Left kidney (tissue), 8 donors: ENCODE data around the gene STK4. TPM values are rescaled to one million over a fixed set of nuclear protein-coding genes. Genes with fewer than 3 reads are reported as not detected.

Experiments used
- DNase-seq: peaks from one replicate; pipeline ENCODE4 v3.0.0-alpha.2; 2013
- long read RNA-seq, 8 donors: transcript quantifications; one replicate each; lab custom pipeline, GENCODE V29; 2026
- polyA plus RNA-seq: library from polyadenylated mRNA; unstranded; fragments of 120-200 nt; gene quantifications from one replicate; pipeline ENCODE4 v1.2.1, GENCODE V29; 2013; ENCODE audit not compliant: insufficient read length

Gene STK4
- 22.8 TPM for polyA plus RNA-seq
- long read RNA-seq, donor 1, full-length matches to known transcripts: 1 of 1 reads
- long read RNA-seq, donor 1, partial matches to known transcripts: 0 of 1 reads
- long read RNA-seq, donor 1, other reads (novel, unspliced or antisense): 0 of 1 reads
- long read RNA-seq, donor 2, full-length matches to known transcripts: 2 of 2 reads
- long read RNA-seq, donor 2, partial matches to known transcripts: 0 of 2 reads
- long read RNA-seq, donor 2, other reads (novel, unspliced or antisense): 0 of 2 reads
- long read RNA-seq, donor 3, full-length matches to known transcripts: 4 of 4 reads
- long read RNA-seq, donor 3, partial matches to known transcripts: 0 of 4 reads
- long read RNA-seq, donor 3, other reads (novel, unspliced or antisense): 0 of 4 reads
- long read RNA-seq, donor 4: 0 reads
- long read RNA-seq, donor 5: 0 reads
- long read RNA-seq, donor 6, full-length matches to known transcripts: 2 of 2 reads
- long read RNA-seq, donor 6, partial matches to known transcripts: 0 of 2 reads
- long read RNA-seq, donor 6, other reads (novel, unspliced or antisense): 0 of 2 reads
- long read RNA-seq, donor 7, full-length matches to known transcripts: 4 of 4 reads
- long read RNA-seq, donor 7, partial matches to known transcripts: 0 of 4 reads
- long read RNA-seq, donor 7, other reads (novel, unspliced or antisense): 0 of 4 reads
- long read RNA-seq, donor 8: 0 reads

- peak; percentile 94 for DNase-seq
Observed at GRCh38 chr20:44966030-44966961, at the start of gene STK4. Gene STK4, plus strand, starts transcription at chr20:44966512. Its CDS starts 57 bp downstream, at chr20:44966569.

DNA sequence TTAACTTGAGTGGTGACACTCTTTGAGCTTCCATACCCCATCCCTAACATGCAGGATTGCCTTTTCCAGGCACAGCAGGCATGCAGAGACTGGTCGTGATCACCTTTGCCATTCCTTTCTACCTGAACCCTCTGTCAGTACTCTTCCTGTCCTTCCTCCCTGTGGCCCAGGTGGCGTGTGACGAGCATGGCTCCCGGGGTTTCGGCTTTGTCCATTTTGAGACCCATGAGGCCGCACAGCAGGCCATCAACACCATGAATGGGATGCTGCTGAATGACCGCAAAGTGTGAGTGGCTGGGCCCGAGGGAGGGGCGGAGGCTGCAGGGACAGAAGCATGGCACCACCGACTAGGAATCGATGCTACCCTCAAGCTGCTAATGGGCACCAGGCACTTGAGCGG, 49.7 kb upstream of the STK4 start:
- DNase-seq: no peak

DNA sequence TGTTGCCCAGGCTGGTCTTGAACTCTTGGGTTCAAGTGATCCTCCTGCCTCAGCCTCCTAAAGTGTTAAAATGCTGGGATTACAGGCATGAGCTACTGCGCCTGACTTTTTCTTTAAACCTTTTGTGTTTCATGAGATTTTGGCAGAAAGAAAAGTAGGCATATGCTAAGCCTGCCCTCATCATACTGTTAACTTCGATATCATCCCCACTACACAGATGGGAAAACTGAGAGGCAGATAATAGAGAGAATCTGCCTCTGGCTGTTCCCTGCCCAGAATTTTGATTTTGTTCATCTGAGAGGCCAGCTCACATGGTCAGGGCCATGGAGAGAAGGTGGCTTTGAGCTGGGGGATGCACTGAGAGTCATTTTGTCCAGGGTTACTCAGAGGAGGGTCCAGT, 48.9 kb upstream of the STK4 start:
- no peak for DNase-seq

DNA sequence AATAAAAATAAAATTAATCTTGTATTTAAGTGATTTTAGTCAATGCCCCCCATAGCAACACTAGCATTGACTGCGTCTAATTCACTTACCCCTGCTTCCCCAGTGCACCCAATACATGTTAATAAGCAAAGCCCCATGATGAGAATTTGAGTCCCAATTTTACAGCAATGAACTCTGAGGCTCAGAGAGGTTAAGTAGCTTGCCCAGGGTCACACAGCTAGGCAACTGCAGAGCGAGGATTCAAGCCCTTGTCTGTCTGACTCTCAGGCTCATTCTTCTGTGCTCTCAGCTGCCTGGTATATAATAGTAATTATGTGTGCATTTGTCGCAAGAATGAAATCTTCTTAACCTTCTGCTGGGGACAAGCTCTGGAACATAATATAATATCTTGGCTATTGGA, 48.0 kb upstream of the STK4 start:
- DNase-seq: no peak

GRCh38 chr20:44918761-44919160, 47.6 kb upstream of the STK4 start:
- DNase-seq: no peak

- no peak for DNase-seq
Observed at GRCh38 chr20:44921447-44921846, 44.9 kb upstream of the STK4 start.

DNA sequence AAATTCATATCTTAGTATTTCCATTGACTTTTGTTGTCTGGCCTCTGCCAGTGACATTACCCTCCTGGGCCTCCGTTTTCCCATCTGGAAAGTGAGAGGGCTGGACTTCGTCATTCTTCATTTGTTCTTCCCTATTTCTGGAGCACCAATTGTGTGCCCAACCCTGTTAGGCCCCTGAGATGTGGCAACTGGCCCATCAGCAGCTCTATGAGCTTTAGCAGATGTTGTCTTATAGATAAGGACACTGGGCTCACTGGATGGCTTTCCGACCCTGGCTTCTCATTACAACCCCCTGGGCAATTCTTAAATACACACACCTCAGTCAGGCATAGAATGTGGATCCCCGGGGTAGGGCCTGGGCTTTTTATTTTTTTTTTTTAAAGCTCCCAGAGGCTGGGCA, 41.8 kb upstream of the STK4 start:
- DNase-seq: no peak

DNA sequence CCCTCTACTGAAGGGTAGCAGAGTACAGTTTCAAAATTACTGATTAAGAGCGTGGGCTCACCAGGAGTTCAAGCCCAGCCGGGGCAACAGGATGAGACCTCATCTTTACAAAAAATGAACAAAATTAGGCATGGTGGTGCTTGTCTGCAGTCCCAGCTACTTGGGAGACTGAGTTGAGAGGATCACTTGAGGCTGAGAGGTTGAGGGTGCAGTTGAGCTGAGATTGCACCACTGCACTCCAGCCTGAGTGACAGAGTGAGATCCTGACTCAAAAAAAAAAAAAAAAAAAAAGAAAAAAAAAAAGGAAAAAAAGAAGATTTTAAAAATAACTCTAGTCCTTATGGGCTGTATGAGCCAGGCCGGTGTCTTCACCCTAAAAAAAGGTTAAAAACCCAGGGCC, 37.7 kb upstream of the STK4 start:
- DNase-seq: no peak

GRCh38 chr20:44930517-44931168, 35.7 kb upstream of the STK4 start:
- DNase-seq: no peak

- DNase-seq: no peak
Observed at GRCh38 chr20:44931911-44932310, 34.4 kb upstream of the STK4 start.

- DNase-seq: no peak
Observed at GRCh38 chr20:44932916-44933315, 33.4 kb upstream of the STK4 start.

- DNase-seq: no peak
Observed at GRCh38 chr20:44936510-44936909, 29.8 kb upstream of the STK4 start.

DNA sequence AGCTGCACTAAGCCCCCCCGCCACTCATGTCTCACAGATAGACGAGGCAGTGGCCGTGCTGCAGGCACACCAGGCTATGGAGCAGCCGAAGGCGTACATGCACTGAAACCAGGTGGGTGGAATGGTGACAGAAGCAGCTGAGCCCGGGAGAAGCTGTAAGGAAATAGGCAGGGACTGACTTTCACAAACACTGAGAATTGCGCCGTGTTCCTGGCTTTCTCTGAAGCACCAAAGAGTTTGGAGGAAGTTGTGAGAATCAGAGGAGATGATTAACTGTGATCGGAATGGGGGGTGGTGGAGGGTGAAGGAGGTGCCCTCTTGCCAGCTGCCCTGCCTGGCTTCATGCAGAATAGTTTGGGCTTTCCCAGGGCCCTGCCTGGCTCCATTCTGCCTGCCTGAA, 27.7 kb upstream of the STK4 start:
- no peak for DNase-seq

GRCh38 chr20:44941120-44941691, 25.1 kb upstream of the STK4 start:
- DNase-seq: no peak

- DNase-seq: no peak
Observed at GRCh38 chr20:44942264-44942973, 23.9 kb upstream of the STK4 start.

DNA sequence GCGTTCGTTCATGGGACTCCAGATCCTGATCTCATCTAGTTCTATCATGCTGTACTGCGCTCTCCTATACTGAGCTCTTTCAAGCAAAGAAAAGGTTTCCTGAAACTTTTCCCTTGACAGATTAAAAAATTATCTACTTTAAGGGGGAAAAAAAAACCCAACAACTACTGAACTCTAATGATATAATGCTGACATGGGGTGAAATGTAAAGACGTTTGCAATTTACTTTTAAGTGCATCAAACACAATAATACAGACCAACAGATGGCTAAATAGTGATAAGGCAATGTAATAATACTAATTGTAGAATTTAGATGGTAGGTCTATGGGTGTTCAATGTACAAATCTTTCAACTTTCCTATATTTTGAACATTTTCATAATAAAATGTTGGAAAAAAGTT, 22.5 kb upstream of the STK4 start:
- DNase-seq: no peak

- no peak for DNase-seq
Observed at GRCh38 chr20:44945261-44945660, 21.1 kb upstream of the STK4 start.

DNA sequence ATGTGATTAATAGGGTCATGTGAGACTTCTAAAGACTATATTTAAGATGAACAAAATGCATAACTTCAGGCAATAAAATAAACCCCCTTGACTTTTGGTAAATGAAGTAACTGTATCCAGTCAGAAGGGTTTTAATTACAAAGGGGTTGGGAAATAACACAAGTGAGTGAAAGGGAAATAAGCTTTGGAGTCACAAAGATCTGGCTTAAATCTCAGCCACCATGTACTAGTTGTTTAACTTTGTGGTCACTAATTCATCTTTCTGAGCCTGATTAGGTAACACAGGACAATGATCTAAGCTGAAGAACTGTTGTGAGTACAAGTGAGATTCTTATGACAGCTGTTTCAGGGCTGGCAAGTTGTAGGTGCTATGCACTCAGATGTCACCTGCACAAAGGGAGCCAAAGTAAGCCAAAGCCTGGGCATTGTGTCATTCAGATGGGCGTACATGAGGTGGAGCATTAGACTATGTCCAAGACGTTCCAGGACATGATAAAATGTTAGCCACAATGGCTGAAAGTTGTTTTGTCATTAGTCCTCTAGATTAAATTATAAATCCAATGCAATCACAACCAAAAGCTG, 19.9 kb upstream of the STK4 start:
- DNase-seq: no peak

DNA sequence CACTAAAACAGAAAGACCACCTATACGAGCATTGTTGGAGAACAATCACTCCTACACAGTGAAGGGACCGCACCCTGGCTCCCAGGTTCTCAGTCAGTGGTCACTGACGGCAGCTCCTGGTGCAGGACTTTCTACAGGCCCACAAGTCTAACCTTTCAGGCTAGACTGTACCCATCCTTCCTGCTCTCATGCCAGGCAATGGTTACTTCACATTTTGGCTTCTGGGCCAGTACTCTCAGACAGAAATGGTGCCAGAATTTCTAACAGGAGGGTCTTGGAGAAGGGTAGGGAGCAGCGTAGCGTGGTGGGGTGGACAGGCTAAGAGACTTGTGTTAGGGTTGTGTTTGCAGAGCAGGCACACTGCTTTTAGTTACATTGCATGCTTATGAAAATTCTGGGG, 18.2 kb upstream of the STK4 start:
- DNase-seq: no peak

DNA sequence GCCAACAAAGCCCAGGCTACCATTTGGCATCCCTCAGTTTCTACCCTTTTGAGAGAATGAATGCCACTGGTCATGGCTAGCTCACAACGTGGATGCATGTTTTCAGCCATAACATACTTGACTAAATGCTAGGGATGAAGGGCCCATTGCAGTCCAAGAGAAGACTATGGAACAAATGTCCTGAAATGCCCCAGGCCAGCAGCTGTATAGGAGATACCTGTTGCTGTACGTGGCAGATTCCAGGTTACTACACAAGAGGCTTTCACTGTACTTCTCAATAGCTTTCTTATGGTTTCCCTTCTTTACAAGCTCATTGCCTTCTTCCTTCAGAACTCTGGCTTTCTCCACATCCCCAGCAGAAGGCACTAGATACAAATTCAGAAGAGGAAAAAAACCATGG, 17.8 kb upstream of the STK4 start:
- no peak for DNase-seq

DNA sequence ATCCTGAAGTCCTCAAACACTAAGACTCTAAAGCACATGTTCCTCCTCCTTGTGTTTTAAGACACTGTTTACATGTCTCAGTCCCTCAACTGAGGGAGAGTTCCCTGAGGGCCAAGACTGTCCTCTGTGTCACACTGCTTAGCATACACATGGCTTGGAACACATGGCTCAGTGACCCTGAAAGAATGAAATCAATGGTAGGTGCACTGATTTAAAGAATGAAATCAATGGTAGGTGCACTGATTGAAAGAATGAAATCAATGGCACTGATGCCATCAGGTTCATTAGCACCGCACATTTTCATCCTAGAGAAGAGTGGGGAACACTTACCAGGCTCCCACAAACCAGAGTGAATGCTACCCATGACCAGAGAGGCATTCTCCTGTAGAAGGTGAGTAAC, 15.9 kb upstream of the STK4 start:
- DNase-seq: no peak
